GM12892 (cell line): ENCODE measurements around the gene UXS1.

ENCODE experiments used
- POLR2A ChIP-seq: IDR thresholded peaks from 2 replicates; pipeline ENCODE4 v1.6.1; 2011; ENCODE audit warnings: low read depth, low read length, control low read depth
- POLR2AphosphoS5 ChIP-seq: IDR thresholded peaks from 2 replicates; pipeline ENCODE4 v1.6.1; 2011; ENCODE audit warnings: low read depth, low read length, control low read depth
- TAF1 ChIP-seq: IDR thresholded peaks from 2 replicates; pipeline ENCODE4 v1.6.1; 2011; ENCODE audit warnings: low read depth, mild to moderate bottlenecking, control low read depth, low read length, borderline replicate concordance

DNA sequence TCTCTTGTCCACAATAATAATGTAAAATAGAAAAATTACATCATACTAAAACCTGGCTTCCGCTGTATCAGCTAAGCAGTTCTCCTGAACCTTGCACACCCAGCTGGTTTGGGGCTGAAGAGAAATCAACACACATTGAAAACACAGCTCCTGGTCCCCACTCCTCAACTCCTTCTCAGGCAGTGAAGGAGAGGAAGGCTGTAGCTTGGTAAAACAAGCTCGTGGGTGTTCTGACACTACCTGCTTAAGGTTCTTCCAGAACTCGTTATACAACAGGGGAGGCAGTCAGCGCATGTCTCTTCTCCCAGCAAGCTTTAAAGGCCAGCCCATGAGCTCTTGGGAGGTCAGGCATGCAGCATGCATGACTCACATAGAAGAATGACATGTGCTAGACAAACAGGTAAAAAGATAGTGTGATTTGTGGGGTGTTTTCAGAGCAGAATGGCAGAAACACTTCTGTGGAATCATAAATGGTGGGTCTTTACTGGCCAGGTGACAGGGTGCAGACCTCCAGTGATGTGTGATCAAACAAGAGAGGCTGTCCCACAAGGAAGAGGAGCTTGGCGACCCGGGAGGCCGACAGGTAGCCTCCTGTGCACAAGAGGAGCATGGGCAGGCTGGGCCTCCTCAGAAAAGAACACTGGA lies 69.1 kb downstream of the UXS1 start:
- TF ChIP-seq POLR2AphosphoS5: no peak
- TF ChIP-seq POLR2A: no peak
- no peak for TF ChIP-seq TAF1
